ENCODE results near the gene HLA-DQA1.
"Not testable (repeated sequence)": the region's sequence is repeated elsewhere in the genome, so short reads cannot be mapped to it uniquely, and the experiment has no call there.

The HLA-DQA1 gene

GRCh38 chr6:32637219-32637880, at the start of gene HLA-DQA1:
Gene HLA-DQA1 (plus strand): TSS chr6:32637406. CDS start chr6:32637459, 53 bp downstream.
- Mint-ChIP-seq H3K27me3 (peaks cover 3% of the 10 kb centered on the region), H3K27ac (no peak within 1 kb of the TSS), H3K9me3 (ENCODE audit: low read depth) (no peaks in the 10 kb centered on the region), H3K36me3 (no peaks in the 10 kb centered on the region), H3K4me3 (no peak within 1 kb of the TSS), H3K4me1 (ENCODE audit: low read depth) (peaks cover 7% of the 10 kb centered on the region)

- Mint-ChIP-seq H3K9me3 (ENCODE audit: low read depth) (no peaks in the 10 kb centered on the region), H3K27ac (no peak overlapping the region), H3K4me1 (ENCODE audit: low read depth) (peaks cover 11% of the 10 kb centered on the region), H3K27me3 (peaks cover 5% of the 10 kb centered on the region), H3K36me3 (no peaks in the 10 kb centered on the region), H3K4me3 (no peak overlapping the region)
Measured at GRCh38 chr6:32588156-32588555, 49.0 kb upstream of the HLA-DQA1 start.

GRCh38 chr6:32589596-32590449, 47.4 kb upstream of the HLA-DQA1 start, which contains the start of gene HLA-DRB1:
Gene HLA-DRB1 (minus strand): TSS chr6:32589848. CDS start chr6:32589742, 106 bp downstream.
- Mint-ChIP-seq H3K4me1 (ENCODE audit: low read depth) (peaks cover 3% of the 10 kb centered on the region), H3K4me3 (peak within 1 kb of the TSS; percentile 73), H3K36me3 (no peaks in the 10 kb centered on the region), H3K27ac (no peak within 1 kb of the TSS), H3K9me3 (ENCODE audit: low read depth) (no peaks in the 10 kb centered on the region), H3K27me3 (peaks cover 5% of the 10 kb centered on the region)

GRCh38 chr6:32590713-32591112, 46.5 kb upstream of the HLA-DQA1 start:
- not testable (repeated sequence) for H3K9me3 Mint-ChIP-seq (ENCODE audit: low read depth); H3K36me3 Mint-ChIP-seq; H3K4me3 Mint-ChIP-seq; H3K4me1 Mint-ChIP-seq (ENCODE audit: low read depth); H3K27ac Mint-ChIP-seq; H3K27me3 Mint-ChIP-seq

GRCh38 chr6:32597024-32597423, 40.2 kb upstream of the HLA-DQA1 start:
- H3K9me3 Mint-ChIP-seq (ENCODE audit: low read depth) = peaks cover 6% of the 10 kb centered on the region
- no peak overlapping the region for H3K27ac Mint-ChIP-seq
- H3K36me3 Mint-ChIP-seq = no peaks in the 10 kb centered on the region
- H3K4me1 Mint-ChIP-seq (ENCODE audit: low read depth) = no peaks in the 10 kb centered on the region
- no peak overlapping the region for H3K4me3 Mint-ChIP-seq
- H3K27me3 Mint-ChIP-seq = no peaks in the 10 kb centered on the region

- Mint-ChIP-seq H3K4me3 (no peak overlapping the region), H3K27ac (peak overlapping the region; percentile 58), H3K36me3 (peaks cover 3% of the 10 kb centered on the region), H3K9me3 (ENCODE audit: low read depth) (peaks cover 9% of the 10 kb centered on the region), H3K4me1 (ENCODE audit: low read depth) (peaks cover 19% of the 10 kb centered on the region), H3K27me3 (peaks cover 5% of the 10 kb centered on the region)
Measured at GRCh38 chr6:32602383-32602782, 34.8 kb upstream of the HLA-DQA1 start.

GRCh38 chr6:32603222-32603621, 34.0 kb upstream of the HLA-DQA1 start:
- H3K27ac Mint-ChIP-seq = no peak overlapping the region
- peaks cover 5% of the 10 kb centered on the region for H3K27me3 Mint-ChIP-seq
- H3K36me3 Mint-ChIP-seq = peaks cover 3% of the 10 kb centered on the region
- peaks cover 9% of the 10 kb centered on the region for H3K9me3 Mint-ChIP-seq (ENCODE audit: low read depth)
- H3K4me3 Mint-ChIP-seq = no peak overlapping the region
- H3K4me1 Mint-ChIP-seq (ENCODE audit: low read depth) = peaks cover 19% of the 10 kb centered on the region

- H3K4me3 Mint-ChIP-seq = peak overlapping the region; percentile 42
- peaks cover 5% of the 10 kb centered on the region for H3K9me3 Mint-ChIP-seq (ENCODE audit: low read depth)
- peak overlapping the region; percentile 11 for H3K27ac Mint-ChIP-seq
- peaks cover 7% of the 10 kb centered on the region for H3K27me3 Mint-ChIP-seq
- H3K36me3 Mint-ChIP-seq = peaks cover 3% of the 10 kb centered on the region
- peaks cover 22% of the 10 kb centered on the region for H3K4me1 Mint-ChIP-seq (ENCODE audit: low read depth)
Measured at GRCh38 chr6:32603888-32604287, 33.3 kb upstream of the HLA-DQA1 start.

- Mint-ChIP-seq H3K27me3 (peaks cover 7% of the 10 kb centered on the region), H3K9me3 (ENCODE audit: low read depth) (peaks cover 3% of the 10 kb centered on the region), H3K4me1 (ENCODE audit: low read depth) (peaks cover 22% of the 10 kb centered on the region), H3K4me3 (peak overlapping the region; percentile 42), H3K27ac (no peak overlapping the region), H3K36me3 (peaks cover 3% of the 10 kb centered on the region)
Measured at GRCh38 chr6:32604434-32604877, 32.8 kb upstream of the HLA-DQA1 start.

GRCh38 chr6:32607263-32607987, 29.8 kb upstream of the HLA-DQA1 start:
- H3K4me1 Mint-ChIP-seq (ENCODE audit: low read depth) = peaks cover 25% of the 10 kb centered on the region
- H3K36me3 Mint-ChIP-seq = peaks cover 1% of the 10 kb centered on the region
- H3K27me3 Mint-ChIP-seq = peaks cover 7% of the 10 kb centered on the region
- peaks cover 3% of the 10 kb centered on the region for H3K9me3 Mint-ChIP-seq (ENCODE audit: low read depth)
- no peak overlapping the region for H3K27ac Mint-ChIP-seq
- H3K4me3 Mint-ChIP-seq = no peak overlapping the region

- Mint-ChIP-seq H3K9me3 (ENCODE audit: low read depth) (peaks cover 3% of the 10 kb centered on the region), H3K4me1 (ENCODE audit: low read depth) (peaks cover 19% of the 10 kb centered on the region), H3K36me3 (no peaks in the 10 kb centered on the region), H3K27me3 (peaks cover 7% of the 10 kb centered on the region), H3K4me3 (no peak overlapping the region), H3K27ac (no peak overlapping the region)
Measured at GRCh38 chr6:32607988-32608298, 29.3 kb upstream of the HLA-DQA1 start.

GRCh38 chr6:32608362-32608761, 28.8 kb upstream of the HLA-DQA1 start:
- peaks cover 7% of the 10 kb centered on the region for H3K27me3 Mint-ChIP-seq
- no peaks in the 10 kb centered on the region for H3K36me3 Mint-ChIP-seq
- no peak overlapping the region for H3K4me3 Mint-ChIP-seq
- peaks cover under 1% of the 10 kb centered on the region for H3K9me3 Mint-ChIP-seq (ENCODE audit: low read depth)
- peaks cover 16% of the 10 kb centered on the region for H3K4me1 Mint-ChIP-seq (ENCODE audit: low read depth)
- H3K27ac Mint-ChIP-seq = peak overlapping the region; percentile 1

GRCh38 chr6:32609391-32609730, 27.8 kb upstream of the HLA-DQA1 start:
- H3K9me3 Mint-ChIP-seq (ENCODE audit: low read depth) = no peaks in the 10 kb centered on the region
- peaks cover 10% of the 10 kb centered on the region for H3K4me1 Mint-ChIP-seq (ENCODE audit: low read depth)
- H3K36me3 Mint-ChIP-seq = no peaks in the 10 kb centered on the region
- H3K27ac Mint-ChIP-seq = no peak overlapping the region
- H3K4me3 Mint-ChIP-seq = no peak overlapping the region
- H3K27me3 Mint-ChIP-seq = peaks cover 7% of the 10 kb centered on the region

GRCh38 chr6:32609731-32610640, 27.2 kb upstream of the HLA-DQA1 start:
- Mint-ChIP-seq H3K4me3 (no peak overlapping the region), H3K4me1 (ENCODE audit: low read depth) (peaks cover 8% of the 10 kb centered on the region), H3K27ac (no peak overlapping the region), H3K36me3 (no peaks in the 10 kb centered on the region), H3K27me3 (peaks cover 7% of the 10 kb centered on the region), H3K9me3 (ENCODE audit: low read depth) (no peaks in the 10 kb centered on the region)

Measured in activated naive CD8-positive, alpha-beta T cell (primary cell).